Activated CD8-positive, alpha-beta T cell treated with anti-CD3 and anti-CD28 coated beads for 36 hours (primary cell): ENCODE results near the gene ADD3. TPM values are rescaled to one million over a fixed set of nuclear protein-coding genes. Genes with fewer than 3 reads are reported as not detected.
A peak's percentile ranks its signal among the peaks of the same experiment; 100 is the strongest.

Source experiments
- ATAC-seq: fragments of 200-7000 bp; cut with Tn5 transposase; one replicate; pipeline ENCODE4 v1.10.0; 2021; ENCODE audit warnings: mild to moderate bottlenecking, moderate library complexity
- CTCF ChIA-PET: fragments of 350-600 bp; sonication (Branson Sonifier 250); formaldehyde crosslinking; loops from one replicate; lab custom pipeline; 2021; ENCODE audit warnings: antibody characterized with exemption; lab: Charles Lee
- POLR2A ChIA-PET: fragments of 350-600 bp; sonication (Branson Sonifier 250); formaldehyde crosslinking; loops from one replicate; lab custom pipeline; 2021; ENCODE audit warnings: antibody characterized with exemption; lab: Charles Lee
- DNase-seq: peaks from one replicate; pipeline ENCODE4 v3.0.0-alpha.2; 2020
- H3K27ac Mint-ChIP-seq: one replicate; pipeline ENCODE4 v1.8.0; 2021; ENCODE audit warnings: mild to moderate bottlenecking, mixed read lengths
- H3K27me3 Mint-ChIP-seq: one replicate; pipeline ENCODE4 v1.8.0; 2021; ENCODE audit warnings: mixed read lengths
- H3K36me3 Mint-ChIP-seq: one replicate; pipeline ENCODE4 v1.8.0; 2021; ENCODE audit warnings: low read depth, mixed read lengths
- H3K4me1 Mint-ChIP-seq: one replicate; pipeline ENCODE4 v1.8.0; 2021; ENCODE audit warnings: low read depth, mixed read lengths
- H3K4me3 Mint-ChIP-seq: one replicate; pipeline ENCODE4 v1.8.0; 2021; ENCODE audit warnings: mild to moderate bottlenecking, moderate library complexity, mixed read lengths
- H3K9me3 Mint-ChIP-seq: one replicate; pipeline ENCODE4 v1.8.0; 2021; ENCODE audit warnings: mixed read lengths
- intact Hi-C: fragments of 100-400 bp; cut with micrococcal nuclease; formaldehyde crosslinking; loops from one replicate; pipeline ENCODE4 v1.10.0; 2022
- total RNA-seq, 2 experiments: library from RNA; stranded (reverse); gene quantifications; one replicate each; pipeline ENCODE4 v1.2.3, GENCODE V29; 2021
- TF ChIP-seq, protein P1 (sequence below): fragments of 200-600 bp; IDR thresholded peaks from one replicate; pipeline ENCODE4 v1.8.0; 2022; ENCODE audit warnings: antibody characterized with exemption, mild to moderate bottlenecking

ADD3 gene
- total RNA-seq, 2 experiments from 2014 or later = 66.8 to 77.0 TPM

DNA sequence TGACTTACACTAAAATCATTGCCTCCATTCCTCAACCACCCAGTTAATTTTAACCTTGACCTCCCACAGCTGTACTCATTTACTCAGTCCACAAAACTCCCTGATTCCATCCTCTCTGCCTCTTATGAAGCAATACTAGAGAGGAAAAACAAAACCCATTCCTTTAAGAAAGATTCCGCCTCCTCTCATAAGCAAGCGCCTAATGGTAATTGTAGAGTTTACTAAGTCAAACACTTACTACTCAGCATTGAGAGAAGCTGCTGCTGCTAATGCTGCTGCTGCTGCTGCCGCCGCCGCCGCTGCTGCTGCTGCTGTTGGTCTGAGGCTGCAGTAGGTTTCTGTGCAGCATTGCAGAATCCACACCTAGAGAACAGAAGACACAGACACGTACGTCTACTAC lies 2.1 kb upstream of the ADD3 start:
- ATAC-seq (no peak), DNase-seq (peak; percentile 22)
- no peaks in the 10 kb centered on the region for H3K27me3 Mint-ChIP-seq
- H3K4me1 Mint-ChIP-seq = peaks cover 20% of the 10 kb centered on the region
- H3K4me3 Mint-ChIP-seq = no peak overlapping the region
- POLR2A ChIA-PET = interaction anchor here (0.9 kb wide), 1 partner anchor 9 kb away, joined by 3 read pairs; no protein-coding TSS in a partner anchor
- CTCF ChIA-PET = interaction anchor here (1.1 to 1.6 kb wide), 3 partner anchors 28 to 200 kb away, joined by 3 to 6 read pairs (median 4); no protein-coding TSS in a partner anchor
- intact Hi-C loops = no loop called here
- no peak overlapping the region for H3K27ac Mint-ChIP-seq
- no peaks in the 10 kb centered on the region for H3K36me3 Mint-ChIP-seq
- H3K9me3 Mint-ChIP-seq = no peaks in the 10 kb centered on the region
- TF ChIP-seq, protein P1, sequence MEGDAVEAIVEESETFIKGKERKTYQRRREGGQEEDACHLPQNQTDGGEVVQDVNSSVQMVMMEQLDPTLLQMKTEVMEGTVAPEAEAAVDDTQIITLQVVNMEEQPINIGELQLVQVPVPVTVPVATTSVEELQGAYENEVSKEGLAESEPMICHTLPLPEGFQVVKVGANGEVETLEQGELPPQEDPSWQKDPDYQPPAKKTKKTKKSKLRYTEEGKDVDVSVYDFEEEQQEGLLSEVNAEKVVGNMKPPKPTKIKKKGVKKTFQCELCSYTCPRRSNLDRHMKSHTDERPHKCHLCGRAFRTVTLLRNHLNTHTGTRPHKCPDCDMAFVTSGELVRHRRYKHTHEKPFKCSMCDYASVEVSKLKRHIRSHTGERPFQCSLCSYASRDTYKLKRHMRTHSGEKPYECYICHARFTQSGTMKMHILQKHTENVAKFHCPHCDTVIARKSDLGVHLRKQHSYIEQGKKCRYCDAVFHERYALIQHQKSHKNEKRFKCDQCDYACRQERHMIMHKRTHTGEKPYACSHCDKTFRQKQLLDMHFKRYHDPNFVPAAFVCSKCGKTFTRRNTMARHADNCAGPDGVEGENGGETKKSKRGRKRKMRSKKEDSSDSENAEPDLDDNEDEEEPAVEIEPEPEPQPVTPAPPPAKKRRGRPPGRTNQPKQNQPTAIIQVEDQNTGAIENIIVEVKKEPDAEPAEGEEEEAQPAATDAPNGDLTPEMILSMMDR = no peak

DNA sequence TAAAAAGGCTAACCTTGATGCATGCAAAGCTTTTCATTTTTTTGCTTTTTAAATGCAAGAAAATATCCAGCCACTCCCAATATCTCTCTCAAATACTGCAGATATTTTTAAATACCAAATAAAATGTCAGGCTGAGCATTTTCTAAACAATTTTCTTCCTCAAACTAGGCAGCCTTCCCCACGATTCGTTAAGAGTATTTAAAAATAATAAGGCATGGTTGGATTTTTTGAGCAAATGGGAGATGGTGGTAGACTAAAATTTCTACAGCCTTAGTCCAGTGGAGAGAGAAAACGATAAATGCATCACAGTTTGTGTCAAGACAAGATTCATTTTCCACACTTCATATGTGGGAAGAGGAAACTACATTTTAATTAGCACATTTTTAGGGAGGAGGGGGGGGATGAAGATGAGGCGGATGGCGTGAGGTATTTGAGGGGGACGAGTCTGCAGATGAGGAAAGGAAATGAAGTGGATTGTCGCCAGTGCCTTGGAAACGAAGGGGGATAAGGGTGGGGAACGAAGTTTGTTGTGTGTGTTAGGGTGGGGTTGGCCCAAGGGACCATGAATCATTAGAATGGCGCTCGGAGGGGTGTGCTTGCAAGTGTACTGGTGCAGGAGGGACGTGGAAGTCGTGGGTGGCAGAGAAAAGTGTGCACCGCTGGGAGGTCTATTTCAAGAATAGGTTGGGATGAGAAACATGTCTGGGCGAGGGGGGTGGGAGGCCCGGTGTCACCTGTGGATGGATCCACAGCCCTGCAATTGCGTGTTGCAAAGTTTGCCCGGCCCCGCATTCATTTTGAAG lies 1.2 kb upstream of the ADD3 start:
- DNase-seq (peak; percentile 59), ATAC-seq (no peak)
- Mint-ChIP-seq H3K27ac (no peak overlapping the region), H3K36me3 (no peaks in the 10 kb centered on the region), H3K4me3 (no peak overlapping the region), H3K27me3 (no peaks in the 10 kb centered on the region), H3K4me1 (peaks cover 26% of the 10 kb centered on the region), H3K9me3 (no peaks in the 10 kb centered on the region)
- TF ChIP-seq, protein P1 = no peak
- intact Hi-C loops = no loop called here
- POLR2A ChIA-PET = interaction anchor here (0.8 to 1.0 kb wide), 3 partner anchors 110 to 202 kb away, joined by 3 to 5 read pairs (median 3); no protein-coding TSS in a partner anchor
- CTCF ChIA-PET = interaction anchor here (1.0 to 1.3 kb wide), 3 partner anchors 29 to 200 kb away, joined by 3 to 4 read pairs (median 3); no protein-coding TSS in a partner anchor

DNA sequence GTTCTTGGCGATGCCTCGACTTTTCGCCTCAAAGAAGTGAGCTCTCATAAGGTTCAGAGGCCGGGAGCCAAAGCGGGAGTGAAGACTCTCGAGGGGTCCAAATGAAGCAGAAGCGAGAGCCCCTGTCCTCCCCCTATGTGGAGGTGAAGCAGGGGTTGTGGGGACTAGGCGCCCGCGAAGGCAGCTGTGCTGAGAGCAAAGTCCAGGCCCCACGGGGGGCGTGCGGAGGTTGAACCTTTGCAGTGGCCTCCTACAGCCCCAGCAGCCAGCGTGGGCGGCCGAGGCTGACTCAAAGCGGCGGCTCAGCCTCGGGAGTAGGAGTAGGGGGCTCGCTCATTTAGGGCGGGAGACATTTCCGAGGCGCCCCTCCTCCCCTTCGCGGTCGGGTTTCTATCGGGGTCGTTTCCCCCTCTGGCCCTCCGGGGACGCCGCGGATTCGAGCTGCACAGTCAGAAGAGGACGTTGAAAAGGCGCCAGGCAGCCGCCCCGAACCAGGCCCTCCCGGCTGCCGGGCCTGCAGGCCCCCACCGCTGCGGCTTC lies 553 bp upstream of the ADD3 start:
- CTCF ChIA-PET = interaction anchor here (1.0 to 1.4 kb wide), 4 partner anchors 29 to 98 kb away, joined by 3 to 4 read pairs (median 3); no protein-coding TSS in a partner anchor
- peak; percentile 29 for ATAC-seq
- no peaks in the 10 kb centered on the region for H3K9me3 Mint-ChIP-seq
- intact Hi-C loops = no loop called here
- peak; percentile 84 for DNase-seq
- no peak overlapping the region for H3K27ac Mint-ChIP-seq
- POLR2A ChIA-PET = interaction anchor here (0.8 to 1.9 kb wide), 4 partner anchors 32 to 201 kb away, joined by 3 to 5 read pairs (median 4); no protein-coding TSS in a partner anchor
- TF ChIP-seq, protein P1 = no peak
- no peak overlapping the region for H3K4me3 Mint-ChIP-seq
- H3K4me1 Mint-ChIP-seq = peaks cover 33% of the 10 kb centered on the region
- no peaks in the 10 kb centered on the region for H3K27me3 Mint-ChIP-seq
- H3K36me3 Mint-ChIP-seq = no peaks in the 10 kb centered on the region

DNA sequence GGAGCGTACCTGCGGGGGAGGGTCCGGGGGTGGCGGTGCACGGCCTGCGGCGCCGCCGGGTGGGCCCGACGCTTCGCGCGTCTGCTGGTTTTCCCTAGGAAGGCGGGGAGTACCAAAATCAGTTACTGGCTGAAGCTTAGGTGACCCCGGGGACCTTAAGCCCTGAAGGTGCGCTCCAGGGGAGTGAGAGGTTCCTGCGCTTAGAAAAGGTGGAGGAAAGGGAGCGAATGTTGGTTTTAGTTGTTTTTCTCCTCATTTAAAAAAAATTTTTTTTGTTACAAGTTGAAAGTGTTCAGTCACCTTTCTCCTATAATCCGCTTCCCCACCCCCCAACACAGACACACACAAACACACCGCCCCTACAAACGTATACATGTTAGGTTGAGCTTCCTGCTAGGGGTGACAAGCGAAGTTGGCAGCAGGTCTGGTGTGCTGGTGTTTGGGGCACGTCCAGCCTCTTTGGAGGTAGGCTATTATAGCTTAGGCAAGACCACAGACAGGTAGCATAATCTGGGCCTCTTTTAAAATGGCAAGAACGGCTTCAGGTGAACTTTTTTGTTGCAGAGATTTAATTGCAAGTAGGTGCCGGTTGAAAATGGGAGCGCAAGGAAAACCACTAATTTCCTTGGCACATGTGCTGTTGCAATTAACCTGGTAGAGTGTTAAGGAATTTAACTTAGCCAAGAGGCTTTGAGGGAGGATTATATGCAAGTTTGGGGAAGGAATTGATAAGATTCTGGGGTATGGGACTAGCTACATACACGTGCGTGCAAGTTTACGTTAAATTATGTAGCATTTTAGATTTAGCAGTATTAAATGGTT lies 945 bp downstream of the ADD3 start:
- POLR2A ChIA-PET = interaction anchor here (0.7 to 2.8 kb wide), 10 partner anchors 12 to 87 kb away, joined by 3 to 8 read pairs (median 4); no protein-coding TSS in a partner anchor
- Mint-ChIP-seq H3K27ac (peak overlapping the region; percentile 84), H3K9me3 (no peaks in the 10 kb centered on the region), H3K27me3 (no peaks in the 10 kb centered on the region), H3K36me3 (no peaks in the 10 kb centered on the region), H3K4me1 (peaks cover 43% of the 10 kb centered on the region), H3K4me3 (no peak overlapping the region)
- intact Hi-C loops = no loop called here
- ATAC-seq (peak; percentile 12), DNase-seq (peak; percentile 66)
- CTCF ChIA-PET = interaction anchor here (0.6 to 2.7 kb wide), 5 partner anchors 13 to 97 kb away, joined by 3 to 12 read pairs (median 3); no protein-coding TSS in a partner anchor
- TF ChIP-seq, protein P1 = no peak
